ENCODE measurements around the gene RHCG.

- TF ChIP-seq CTCF (IDR thresholded peaks at IDR 0.05) = no peak
- no peak for TF ChIP-seq ZFX (IDR thresholded peaks at IDR 0.05; ENCODE audit: borderline replicate concordance)
Observed at GRCh38 chr15:89498574-89498906, 2.2 kb upstream of the RHCG start.

All from 22Rv1 (cell line).